ENCODE measurements around the gene HACE1.

DNA sequence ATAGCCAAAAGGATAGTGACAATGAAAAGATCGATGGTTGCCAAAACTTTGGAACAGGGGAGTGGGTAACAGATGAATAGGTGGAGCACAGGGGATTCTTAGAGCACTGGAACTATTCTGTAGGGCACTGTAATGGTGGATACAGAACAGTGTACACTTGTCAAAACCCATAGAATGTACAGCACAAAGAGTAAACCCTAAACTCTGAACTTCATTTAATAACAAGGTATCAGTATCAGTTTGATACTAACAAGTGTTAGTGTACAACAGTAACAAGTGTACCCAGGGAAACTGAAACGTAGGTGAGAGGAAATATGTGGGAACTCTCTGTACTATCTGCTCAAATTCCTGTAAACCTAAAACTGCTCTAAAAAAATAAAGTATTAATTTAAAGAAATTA is 179.2 kb downstream of the HACE1 start:
- no peak for TF ChIP-seq MAX (IDR thresholded peaks at IDR 0.05; ENCODE audit: low read depth, low read length)
- TF ChIP-seq, protein P1, sequence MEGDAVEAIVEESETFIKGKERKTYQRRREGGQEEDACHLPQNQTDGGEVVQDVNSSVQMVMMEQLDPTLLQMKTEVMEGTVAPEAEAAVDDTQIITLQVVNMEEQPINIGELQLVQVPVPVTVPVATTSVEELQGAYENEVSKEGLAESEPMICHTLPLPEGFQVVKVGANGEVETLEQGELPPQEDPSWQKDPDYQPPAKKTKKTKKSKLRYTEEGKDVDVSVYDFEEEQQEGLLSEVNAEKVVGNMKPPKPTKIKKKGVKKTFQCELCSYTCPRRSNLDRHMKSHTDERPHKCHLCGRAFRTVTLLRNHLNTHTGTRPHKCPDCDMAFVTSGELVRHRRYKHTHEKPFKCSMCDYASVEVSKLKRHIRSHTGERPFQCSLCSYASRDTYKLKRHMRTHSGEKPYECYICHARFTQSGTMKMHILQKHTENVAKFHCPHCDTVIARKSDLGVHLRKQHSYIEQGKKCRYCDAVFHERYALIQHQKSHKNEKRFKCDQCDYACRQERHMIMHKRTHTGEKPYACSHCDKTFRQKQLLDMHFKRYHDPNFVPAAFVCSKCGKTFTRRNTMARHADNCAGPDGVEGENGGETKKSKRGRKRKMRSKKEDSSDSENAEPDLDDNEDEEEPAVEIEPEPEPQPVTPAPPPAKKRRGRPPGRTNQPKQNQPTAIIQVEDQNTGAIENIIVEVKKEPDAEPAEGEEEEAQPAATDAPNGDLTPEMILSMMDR (IDR thresholded peaks at IDR 0.05; ENCODE audit: low read depth, low read length): no peak
- no peak for TF ChIP-seq POLR2A (IDR thresholded peaks at IDR 0.05; ENCODE audit: extremely low read depth, insufficient read length)
- no peak for TF ChIP-seq MYC (IDR thresholded peaks at IDR 0.05; ENCODE audit: low read depth, low read length)

Data from NB4 (cell line).